Bronchial epithelial cell (primary cell): Measurements from ENCODE around the gene XPO5. TPM values are rescaled to one million over a fixed set of nuclear protein-coding genes. Genes with fewer than 3 reads are reported as not detected.

Experiments used
- DNase-seq: peaks from one replicate; pipeline ENCODE4 v3.0.0-alpha.2; 2010; ENCODE audit warnings: low read depth
- FAIRE-seq: peaks from 2 replicates; lab custom pipeline; 2011; peaks lifted over from hg19 to GRCh38; lab: Jason Lieb, UNC
- H3K27me3 ChIP-seq: 2 replicates; pipeline ENCODE4 v1.5.1; 2011; ENCODE audit warnings: low read length; ENCODE audit not compliant: control insufficient read depth, insufficient read depth
- H3K36me3 ChIP-seq: 2 replicates; pipeline ENCODE4 v1.5.1; 2011; ENCODE audit warnings: low read length; ENCODE audit not compliant: control insufficient read depth, insufficient read depth
- H3K4me3 ChIP-seq: 2 replicates; pipeline ENCODE4 v1.5.1; 2011; ENCODE audit warnings: mild to moderate bottlenecking, low read depth, low read length, control low read depth
- CTCF ChIP-seq: IDR thresholded peaks from 2 replicates; pipeline ENCODE4 v1.5.1; 2011; ENCODE audit warnings: mild to moderate bottlenecking, moderate library complexity, low read length, control low read depth, inconsistent platforms; ENCODE audit not compliant: insufficient read depth, severe bottlenecking
- total RNA-seq: library from RNA; depleted of rRNA; stranded (reverse); fragments of >200 nt; gene quantifications from 2 replicates; pipeline ENCODE4 v1.2.1, GENCODE V29; 2014

XPO5 gene
- total RNA-seq, 1 donor from 2014 or later: 35.8 TPM

- H3K36me3 ChIP-seq: peaks cover 17% of the 10 kb centered on the region
- no peak overlapping the region for H3K4me3 ChIP-seq
- TF ChIP-seq CTCF: no peak
- FAIRE-seq (no peak), DNase-seq (no peak)
- H3K27me3 ChIP-seq: no peaks in the 10 kb centered on the region
Observed at GRCh38 chr6:43506171-43506570, 69.7 kb downstream of the XPO5 start.

- Histone ChIP-seq H3K36me3 (peaks cover 19% of the 10 kb centered on the region), H3K4me3 (no peak overlapping the region), H3K27me3 (no peaks in the 10 kb centered on the region)
- FAIRE-seq (no peak), DNase-seq (no peak)
- TF ChIP-seq CTCF: no peak
Observed at GRCh38 chr6:43505718-43506117, 70.1 kb downstream of the XPO5 start.

GRCh38 chr6:43504756-43505593, 70.9 kb downstream of the XPO5 start:
- H3K36me3 ChIP-seq: peaks cover 25% of the 10 kb centered on the region
- no peaks in the 10 kb centered on the region for H3K27me3 ChIP-seq
- no peak for TF ChIP-seq CTCF
- H3K4me3 ChIP-seq: no peak overlapping the region
- DNase-seq (no peak), FAIRE-seq (no peak)

GRCh38 chr6:43503443-43503842, 72.4 kb downstream of the XPO5 start:
- no peak for FAIRE-seq
- TF ChIP-seq CTCF: no peak
- peaks cover 36% of the 10 kb centered on the region for H3K36me3 ChIP-seq
- no peaks in the 10 kb centered on the region for H3K27me3 ChIP-seq
- DNase-seq: no peak
- H3K4me3 ChIP-seq: no peak overlapping the region

- Histone ChIP-seq H3K27me3 (no peaks in the 10 kb centered on the region), H3K36me3 (peaks cover 38% of the 10 kb centered on the region), H3K4me3 (no peak overlapping the region)
- DNase-seq (no peak), FAIRE-seq (peak; percentile 85)
- TF ChIP-seq CTCF: no peak
Observed at GRCh38 chr6:43502666-43503065, 73.2 kb downstream of the XPO5 start.
